Astrocyte of the cerebellum (primary cell): ENCODE data around the gene BLOC1S3.

Experiments used
- DNase-seq: peaks from one replicate; pipeline ENCODE4 v3.0.0-alpha.2; 2011; ENCODE audit warnings: low read depth
- H3K4me3 ChIP-seq: 2 replicates; pipeline ENCODE4 v1.5.1; 2011; ENCODE audit warnings: mild to moderate bottlenecking, low read depth, low read length, moderate library complexity
- CTCF ChIP-seq: IDR thresholded peaks from 2 replicates; pipeline ENCODE4 v1.5.1; 2012; ENCODE audit warnings: low read length, low read depth, moderate library complexity, mild to moderate bottlenecking; ENCODE audit errors: missing control alignments
- in situ Hi-C: cut with HindIII; loops from 2 replicates; pipeline ENCODE4 v1.10.0; 2017; ENCODE audit warnings: low sequenced_read_pairs

BLOC1S3 gene

DNA sequence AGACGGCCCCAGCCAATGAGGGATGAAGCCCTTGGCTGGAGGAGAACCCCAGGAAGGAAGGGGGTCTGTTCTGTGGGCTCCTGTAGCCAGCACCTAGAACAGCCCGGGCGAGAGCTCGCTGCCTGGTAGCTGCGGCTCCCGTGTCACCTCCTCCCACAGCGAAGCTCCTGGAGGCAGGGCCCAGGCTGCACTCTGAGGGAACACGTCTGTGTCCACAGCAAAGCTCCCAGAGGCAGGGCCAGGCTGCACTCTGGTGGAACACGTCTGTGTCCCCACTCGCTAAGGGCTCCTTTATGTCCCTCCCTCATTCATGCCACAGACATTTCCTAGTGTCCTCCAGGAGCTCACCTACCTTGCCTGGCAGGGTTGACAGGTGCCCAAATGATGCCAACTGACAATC is 9.0 kb upstream of the BLOC1S3 start:
- no peak overlapping the region for H3K4me3 ChIP-seq
- no peak for TF ChIP-seq CTCF
- in situ Hi-C loops: no loop called here
- no peak for DNase-seq

DNA sequence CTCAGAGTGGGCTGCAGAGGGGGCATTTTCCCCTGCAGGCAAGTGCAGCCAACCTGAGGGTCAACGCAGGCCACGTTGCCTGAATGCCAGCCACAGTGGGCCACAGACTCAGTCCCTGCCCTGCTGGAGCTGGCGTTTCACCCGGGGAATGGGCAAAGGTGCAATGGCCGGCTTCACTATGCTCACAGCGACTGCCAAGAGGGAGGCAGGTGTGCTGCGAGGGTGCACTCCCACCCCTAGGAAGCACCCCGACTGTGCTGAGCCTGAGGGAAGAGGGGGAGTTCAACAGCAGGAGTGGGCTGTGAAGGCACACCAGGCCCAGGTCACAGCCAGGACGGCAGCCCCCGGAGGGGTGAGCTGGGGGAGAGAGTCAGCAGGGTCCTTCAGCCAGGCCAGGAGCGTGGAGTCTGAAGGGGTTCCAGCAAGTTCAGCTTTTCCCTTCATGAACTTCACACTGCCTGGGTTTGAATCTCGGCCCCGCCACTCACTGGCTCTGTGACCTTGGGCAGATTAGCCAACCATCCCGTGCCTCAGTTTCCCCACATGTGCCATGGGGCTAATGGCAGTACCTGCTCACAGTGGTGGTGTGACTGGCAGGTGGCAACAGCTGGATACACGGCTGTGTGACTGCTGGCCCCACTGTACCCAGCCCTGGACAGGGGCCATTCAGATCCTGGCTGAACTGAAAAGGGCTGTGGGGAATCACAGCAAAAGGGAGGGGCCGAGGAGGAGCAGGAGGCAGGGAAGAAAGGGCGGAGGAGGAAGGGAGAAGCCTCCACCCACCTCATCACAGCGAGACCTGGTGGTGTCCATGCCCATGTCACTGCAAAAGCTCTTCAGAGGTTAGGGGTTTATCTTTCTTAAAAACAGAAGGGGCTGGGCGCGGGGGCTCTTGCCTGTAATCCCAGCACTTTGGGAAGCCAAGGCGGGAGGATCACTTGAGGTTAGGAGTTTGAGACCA is 8.2 kb upstream of the BLOC1S3 start:
- TF ChIP-seq CTCF: no peak
- in situ Hi-C loops: no loop called here

DNA sequence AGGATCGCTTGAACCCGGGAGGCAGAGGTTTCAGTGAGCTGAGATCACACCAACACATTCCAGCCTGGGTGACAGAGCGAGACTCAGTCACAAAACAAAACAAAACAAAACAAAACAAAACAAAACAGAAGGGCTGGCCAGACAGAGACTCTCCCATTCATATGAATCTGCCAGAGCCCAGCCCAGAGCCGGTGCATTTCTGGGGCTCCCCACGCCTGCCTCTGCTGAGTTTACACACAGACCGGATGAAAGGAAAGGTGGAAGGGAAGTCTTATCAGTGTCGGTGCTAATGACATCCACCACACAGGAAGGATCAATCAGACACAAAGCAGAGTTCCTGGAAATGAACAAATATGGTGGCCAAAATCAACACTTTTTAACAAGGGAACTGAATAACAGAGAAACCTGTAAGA is 7.4 kb upstream of the BLOC1S3 start:
- no peak overlapping the region for H3K4me3 ChIP-seq
- DNase-seq: no peak
- TF ChIP-seq CTCF: no peak
- in situ Hi-C loops: no loop called here

More for the DNA sequence above, 8.2 kb upstream of the BLOC1S3 start:
- no peak for DNase-seq
- no peak overlapping the region for H3K4me3 ChIP-seq

DNA sequence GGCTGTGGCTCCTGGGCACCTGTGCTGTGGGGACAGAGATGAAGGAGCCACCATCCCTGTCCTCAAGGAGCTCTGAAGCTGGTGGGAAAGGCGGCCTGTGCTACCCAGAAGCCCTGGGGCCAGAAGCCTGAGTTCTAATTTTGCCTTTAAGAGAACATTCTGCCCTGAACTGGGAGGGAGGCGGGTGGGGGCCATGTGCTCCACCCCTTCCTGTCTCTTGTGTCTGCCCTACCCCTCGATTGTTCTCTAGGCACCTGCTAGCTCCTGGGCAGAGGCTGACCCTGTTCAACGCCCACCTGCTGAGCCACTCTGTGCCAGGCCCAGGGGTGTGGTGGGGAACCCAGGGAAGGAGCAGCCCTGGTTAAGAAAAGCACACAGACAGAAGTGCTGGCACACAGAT is 6.4 kb upstream of the BLOC1S3 start:
- TF ChIP-seq CTCF: no peak
- no peak for DNase-seq
- H3K4me3 ChIP-seq: no peak overlapping the region
- in situ Hi-C loops: no loop called here

DNA sequence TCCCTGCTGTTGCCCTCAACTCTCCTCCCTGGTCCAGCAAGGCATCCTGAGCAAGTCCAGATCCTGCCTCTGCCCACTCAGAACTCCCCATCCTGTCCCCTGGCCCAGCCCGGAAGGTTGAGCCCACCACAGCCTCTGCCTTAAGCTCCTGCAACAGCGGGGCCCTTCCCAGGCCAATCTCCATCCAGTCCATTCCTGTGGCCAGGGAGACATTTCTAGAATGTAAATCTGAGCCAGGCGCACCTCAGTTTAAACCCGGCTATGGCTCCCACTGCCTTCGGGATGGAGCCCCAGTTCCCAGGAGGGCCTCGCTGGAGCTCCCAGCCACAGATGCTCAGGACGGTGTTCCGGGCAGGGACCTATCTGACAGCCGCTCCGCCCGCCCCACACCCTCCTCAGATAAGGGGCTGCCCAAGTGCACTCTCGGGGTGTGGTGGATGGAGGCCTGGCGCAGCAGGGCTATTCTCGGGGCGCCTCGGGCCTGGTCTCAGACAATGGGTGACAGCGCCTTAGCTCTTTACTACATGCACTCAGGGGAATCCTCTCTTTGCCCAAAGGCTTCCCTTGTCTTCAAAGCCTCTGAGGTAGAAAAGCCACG is 5.9 kb upstream of the BLOC1S3 start:
- DNase-seq: no peak
- no peak overlapping the region for H3K4me3 ChIP-seq
- TF ChIP-seq CTCF: no peak
- in situ Hi-C loops: no loop called here

DNA sequence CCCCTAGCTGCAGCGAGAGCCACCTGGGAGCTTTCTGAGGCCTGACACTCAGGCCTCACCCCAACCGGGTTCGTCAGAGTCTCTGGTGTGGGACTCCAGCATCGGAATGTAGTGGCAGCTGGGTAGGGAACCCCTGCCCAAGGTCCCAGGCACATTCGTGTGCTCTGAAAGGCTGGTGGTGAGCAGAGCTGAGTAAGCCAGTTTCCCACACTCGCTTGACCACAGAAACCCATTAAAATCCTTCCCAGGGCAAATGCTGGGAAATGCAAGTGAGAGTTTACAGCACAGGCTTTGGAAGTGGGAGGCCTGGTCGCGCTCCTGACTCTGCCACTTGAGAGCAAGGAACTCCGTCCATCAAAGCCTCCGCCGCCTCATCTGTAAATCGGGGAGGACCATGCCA is 4.8 kb upstream of the BLOC1S3 start:
- H3K4me3 ChIP-seq: no peak overlapping the region
- TF ChIP-seq CTCF: no peak
- in situ Hi-C loops: no loop called here
- DNase-seq: peak; percentile 41
